HuH-7.5 (cell line): ENCODE results near the gene GTF3C2.

Experiments
- DNase-seq: peaks from one replicate; pipeline ENCODE4 v3.0.0; 2011; ENCODE audit warnings: low spot score

Gene GTF3C2

GRCh38 chr2:27297195-27297594 lies 59.4 kb downstream of the GTF3C2 start:
- no peak for DNase-seq

- no peak for DNase-seq
Measured at GRCh38 chr2:27296481-27296880, 60.1 kb downstream of the GTF3C2 start.

GRCh38 chr2:27294928-27295327 lies 61.6 kb downstream of the GTF3C2 start:
- DNase-seq = no peak

- no peak for DNase-seq
Measured at GRCh38 chr2:27291865-27292264, 64.7 kb downstream of the GTF3C2 start.

GRCh38 chr2:27290549-27290948 lies 66.0 kb downstream of the GTF3C2 start:
- no peak for DNase-seq

- no peak for DNase-seq
Measured at GRCh38 chr2:27288610-27289009, 68.0 kb downstream of the GTF3C2 start.

GRCh38 chr2:27285481-27285880 lies 71.1 kb downstream of the GTF3C2 start:
- DNase-seq = no peak

- no peak for DNase-seq
Measured at GRCh38 chr2:27284996-27285395, 71.6 kb downstream of the GTF3C2 start.

- no peak for DNase-seq
Measured at GRCh38 chr2:27282892-27283291, 73.7 kb downstream of the GTF3C2 start.

- DNase-seq = no peak
Measured at GRCh38 chr2:27281855-27282559, 74.6 kb downstream of the GTF3C2 start, which contains the start of gene TRIM54. TSS of gene TRIM54 (plus strand) at chr2:27282429. CDS start at chr2:27282732, 303 bp downstream.

- DNase-seq = no peak
Measured at GRCh38 chr2:27281442-27281841, 75.1 kb downstream of the GTF3C2 start.

- no peak for DNase-seq
Measured at GRCh38 chr2:27280826-27281225, 75.7 kb downstream of the GTF3C2 start.

- DNase-seq = no peak
Measured at GRCh38 chr2:27278010-27278409, 78.6 kb downstream of the GTF3C2 start.
